Measurements from ENCODE around the gene ELF4.

Gene ELF4

GRCh38 chrX:130111220-130112154, 1.2 kb upstream of the ELF4 start:
- no peak for DNase-seq

DNA sequence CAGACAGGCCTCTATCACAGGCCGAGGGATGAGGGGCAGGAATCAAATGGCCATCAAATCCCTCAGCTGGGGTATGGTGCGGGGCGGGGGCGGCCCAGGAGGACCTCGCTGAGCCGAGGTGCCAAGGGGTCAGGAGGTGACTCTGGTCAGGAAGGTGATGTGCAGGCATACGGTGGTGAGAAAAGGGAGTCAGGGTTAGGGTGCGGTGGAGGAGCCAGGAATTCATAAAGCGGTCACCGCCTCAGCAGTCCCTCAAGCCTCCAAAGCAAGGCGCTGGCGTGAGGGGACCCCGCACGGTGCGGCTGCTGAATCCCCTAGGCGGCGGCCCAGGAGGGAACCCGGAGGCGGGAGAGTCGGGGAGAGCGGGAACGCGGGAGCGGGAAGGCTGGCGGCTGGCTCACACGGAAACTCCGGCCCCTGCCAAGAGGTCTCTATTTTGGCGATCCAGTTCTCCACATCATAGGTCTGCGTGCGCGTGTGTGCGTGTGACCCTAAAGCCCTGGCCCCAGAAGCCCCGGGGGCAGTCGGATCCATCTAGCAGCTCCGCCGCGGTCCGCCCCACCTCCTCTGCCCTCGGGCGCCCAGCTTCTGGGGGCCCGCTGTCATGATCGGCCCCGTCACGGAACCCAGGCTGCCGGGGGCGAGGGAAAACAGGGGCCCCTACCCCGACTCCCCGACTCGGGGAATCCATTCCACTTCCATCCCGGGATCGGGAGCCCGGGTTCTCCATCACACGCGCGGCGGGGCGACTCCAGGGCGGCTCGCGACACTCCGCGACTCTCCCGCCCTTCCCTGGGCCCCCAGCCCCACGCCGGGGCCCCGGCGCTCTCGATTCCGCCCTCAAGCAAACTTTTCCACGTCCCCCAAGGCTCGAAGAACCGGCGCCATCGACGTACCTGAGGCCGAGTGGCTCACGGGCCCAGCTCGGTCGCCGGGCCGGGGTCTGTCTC, 593 bp downstream of the ELF4 start:
- DNase-seq, result no peak

DNA sequence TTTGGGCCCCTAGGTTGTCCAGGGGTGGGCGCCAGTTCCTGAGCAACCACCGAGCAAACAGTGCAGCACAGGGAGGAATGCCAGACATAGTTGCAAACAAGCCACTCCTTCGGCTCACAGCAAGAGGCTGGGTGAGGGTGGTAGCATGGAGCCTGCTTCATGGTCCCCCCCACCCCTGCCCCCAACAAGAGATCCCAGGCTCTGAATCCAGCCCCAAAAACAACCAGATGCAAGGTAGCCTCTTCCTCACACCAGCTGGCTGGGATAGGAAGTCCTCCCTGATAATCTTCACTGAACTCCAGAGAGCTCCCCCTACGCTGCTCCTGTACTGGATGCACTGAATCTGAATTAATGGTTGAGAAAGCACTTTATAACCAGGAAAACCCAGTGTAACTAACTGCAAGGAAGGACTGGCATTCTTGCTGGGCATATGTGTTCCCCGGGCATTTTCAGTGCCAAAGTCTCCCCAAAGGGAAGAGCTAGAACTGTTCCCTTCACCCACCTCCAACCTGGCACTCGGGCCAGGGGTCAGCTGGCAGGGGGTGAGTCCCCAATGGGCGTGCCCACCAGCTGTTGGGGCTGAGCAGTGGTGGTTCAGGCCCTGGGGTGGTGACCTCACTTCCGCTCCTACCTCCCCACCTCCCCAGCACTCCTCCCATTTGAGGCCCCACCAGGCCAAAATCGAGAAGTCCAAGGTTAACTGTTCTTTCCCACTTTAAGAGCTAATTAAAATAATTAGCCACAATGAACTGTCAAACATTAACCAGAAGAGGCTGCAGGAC, 1.5 kb downstream of the ELF4 start:
- DNase-seq, result peak; percentile 49

GRCh38 chrX:130106071-130106470, 4.2 kb downstream of the ELF4 start:
- no peak for DNase-seq

DNA sequence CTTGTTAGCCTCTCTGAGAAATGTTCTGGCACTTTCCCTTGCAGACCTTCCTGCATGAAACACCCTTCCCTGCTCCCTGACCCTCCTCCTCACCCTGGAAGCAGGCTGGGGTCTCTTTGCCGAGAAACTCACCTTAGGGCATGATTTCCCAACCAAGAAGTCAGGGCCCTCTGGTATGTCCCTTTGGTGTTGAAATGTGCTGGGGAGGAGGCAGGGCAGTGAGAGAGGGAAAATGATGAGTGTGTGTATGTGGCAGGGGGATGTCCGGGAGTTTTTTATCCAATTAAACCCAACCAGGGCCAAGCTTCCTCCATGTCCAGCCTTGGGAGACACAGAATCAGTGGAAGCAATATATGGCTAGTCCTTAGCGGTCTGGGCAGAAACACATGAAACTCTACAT, 5.1 kb downstream of the ELF4 start:
- no peak for DNase-seq

DNA sequence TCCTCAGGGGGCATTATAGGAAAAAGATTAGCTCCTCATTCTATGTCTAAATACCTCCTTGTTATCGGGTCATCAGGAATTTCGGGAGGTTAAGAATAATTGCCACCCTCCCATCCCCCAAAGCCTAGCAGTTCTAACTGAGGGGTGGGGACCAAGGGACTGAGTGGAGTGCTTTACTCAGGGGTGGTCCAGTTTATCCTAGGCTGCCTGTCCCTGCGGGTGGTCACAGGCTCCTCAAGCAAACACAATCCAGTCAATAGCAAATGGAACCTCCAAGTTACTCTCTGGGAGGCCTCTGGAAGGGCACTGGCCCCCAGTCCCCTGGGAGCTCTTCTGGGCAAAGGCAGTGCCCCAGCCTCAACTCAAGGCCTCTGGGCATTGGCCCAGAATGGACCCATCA, 6.7 kb downstream of the ELF4 start:
- no peak for DNase-seq

- DNase-seq, result no peak
Observed at GRCh38 chrX:130100180-130100579, 10.1 kb downstream of the ELF4 start.

GRCh38 chrX:130098210-130098552, 12.1 kb downstream of the ELF4 start:
- DNase-seq, result no peak

- no peak for DNase-seq
Observed at GRCh38 chrX:130097507-130098209, 12.6 kb downstream of the ELF4 start.

GRCh38 chrX:130095249-130096030, 14.9 kb downstream of the ELF4 start:
- DNase-seq, result no peak

GRCh38 chrX:130094696-130095095, 15.6 kb downstream of the ELF4 start:
- no peak for DNase-seq

DNA sequence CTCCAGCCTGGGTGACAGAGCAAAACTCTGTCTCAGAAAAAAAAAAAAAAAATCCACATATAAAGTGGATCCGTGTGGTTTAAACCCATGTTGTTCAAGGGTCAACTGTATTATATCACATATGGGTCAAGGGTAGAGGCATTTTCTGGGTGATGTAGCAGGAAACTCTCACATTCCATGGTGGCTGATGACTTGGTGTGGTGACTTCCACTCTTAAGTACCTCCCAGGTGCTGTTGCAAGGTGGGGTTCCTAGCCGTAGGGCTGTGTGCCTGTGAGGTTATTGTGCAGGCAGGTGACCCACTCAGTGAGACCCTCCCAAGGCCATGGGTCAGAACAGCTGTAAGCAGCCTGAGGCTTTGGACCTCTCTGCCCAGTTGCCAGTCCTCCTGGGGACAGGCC, 17.0 kb downstream of the ELF4 start:
- DNase-seq, result no peak

GRCh38 chrX:130091980-130092522, 18.2 kb downstream of the ELF4 start:
- DNase-seq, result no peak

GRCh38 chrX:130090364-130090763, 19.9 kb downstream of the ELF4 start:
- DNase-seq, result no peak

DNA sequence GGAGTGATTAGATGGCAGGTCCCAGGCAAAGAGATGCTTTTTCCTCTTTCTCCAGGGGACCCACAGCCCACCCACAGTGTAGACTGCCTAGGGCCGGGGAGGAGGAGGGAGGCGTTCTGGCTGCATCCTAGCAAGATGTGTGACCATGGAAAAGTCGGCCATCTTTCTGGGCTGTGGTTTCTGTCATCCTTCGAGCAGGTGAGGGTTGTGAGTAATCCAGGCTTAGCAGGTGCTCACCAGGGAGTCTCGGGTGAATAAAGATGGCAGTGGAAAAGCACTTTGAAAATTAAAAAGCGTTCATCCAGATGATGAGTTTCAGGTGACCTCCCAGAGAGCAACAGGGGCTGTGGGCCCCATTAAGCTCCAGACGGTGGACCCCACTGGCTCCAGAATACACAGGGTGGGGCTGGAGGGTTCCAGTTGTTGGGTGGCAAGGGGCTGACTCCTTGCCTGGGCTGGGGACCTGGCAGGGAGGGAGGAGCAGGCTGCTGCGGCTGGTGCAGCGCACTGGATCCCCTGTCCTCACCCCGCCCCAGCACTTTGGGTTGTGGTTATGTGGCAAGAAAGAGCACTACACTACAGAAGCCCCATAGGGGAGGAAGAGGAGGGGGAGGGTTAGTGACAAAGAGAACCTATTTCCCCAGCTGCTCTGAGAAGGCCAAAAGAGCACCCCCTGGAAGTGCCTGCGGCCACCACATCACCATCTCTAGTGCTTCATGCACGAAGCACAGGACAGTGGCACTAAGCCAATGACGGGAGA, 23.7 kb downstream of the ELF4 start:
- no peak for DNase-seq

- DNase-seq, result no peak
Observed at GRCh38 chrX:130085551-130086446, 24.5 kb downstream of the ELF4 start.

- DNase-seq, result no peak
Observed at GRCh38 chrX:130084631-130085237, 25.6 kb downstream of the ELF4 start.

DNA sequence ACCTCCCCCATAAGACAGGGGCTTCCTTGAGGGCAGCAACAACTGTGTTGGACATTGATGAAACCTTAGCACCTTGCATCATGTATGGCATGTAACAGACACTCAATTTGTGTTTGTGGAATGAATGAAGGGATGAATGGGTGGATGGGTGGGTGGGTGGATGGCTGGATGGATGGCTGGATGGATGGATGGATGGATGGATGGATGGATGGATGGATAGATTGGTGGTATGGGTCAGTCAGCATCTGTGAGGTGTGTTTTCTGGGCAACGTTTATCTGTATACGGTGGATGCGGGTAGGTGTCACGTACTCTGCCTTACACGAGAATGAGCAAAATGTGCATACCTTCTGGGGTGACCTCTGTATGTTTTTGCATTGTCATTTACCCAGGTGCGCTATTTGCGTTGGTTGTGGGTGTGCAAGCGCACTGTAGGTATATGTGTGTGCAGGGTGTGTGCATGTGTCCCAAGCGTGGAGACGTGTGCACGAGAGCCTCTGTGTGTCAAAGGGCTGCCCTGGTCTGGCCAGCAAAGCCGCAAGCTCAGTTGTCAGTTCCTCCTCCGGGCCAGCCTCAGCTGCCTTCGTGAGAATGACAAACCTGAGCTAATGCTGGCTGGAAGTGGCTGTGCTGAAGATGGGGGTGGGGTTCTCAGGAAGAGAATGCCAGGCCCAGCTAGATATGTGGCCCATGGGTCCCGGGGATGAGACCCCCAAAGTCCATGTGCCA, 26.5 kb downstream of the ELF4 start:
- DNase-seq, result no peak
